Measurements from ENCODE around the gene EP400. TPM values are rescaled to one million over a fixed set of nuclear protein-coding genes. Genes with fewer than 3 reads are reported as not detected.

EP400 gene
- total and polyA plus RNA-seq, 2 of the 8 experiments (the other 6 are each of a cell fraction or from before 2014, with no cell fraction given), result 13.1 to 69.7 TPM

DNA sequence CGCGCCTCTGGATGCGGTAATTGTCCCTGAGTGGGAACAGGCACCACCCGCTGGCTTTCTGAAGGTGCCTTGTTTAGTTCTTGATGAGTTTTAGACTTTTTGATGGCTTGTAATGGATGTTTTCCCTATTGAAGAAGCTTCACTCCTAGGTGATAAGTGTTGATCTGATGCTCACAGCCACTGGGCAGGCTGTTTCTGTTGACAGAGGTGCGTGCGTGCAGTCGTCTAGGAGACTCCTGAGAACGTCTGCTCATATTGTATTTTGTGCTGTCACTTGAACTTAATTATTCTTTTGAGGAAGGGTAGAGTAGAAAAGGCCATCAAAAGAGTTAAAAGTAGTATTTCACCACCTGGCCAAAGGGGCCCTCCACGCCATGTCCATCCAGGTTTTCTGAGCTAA lies 70.5 kb downstream of the EP400 start (continued):
- TF ChIP-seq, protein P1, sequence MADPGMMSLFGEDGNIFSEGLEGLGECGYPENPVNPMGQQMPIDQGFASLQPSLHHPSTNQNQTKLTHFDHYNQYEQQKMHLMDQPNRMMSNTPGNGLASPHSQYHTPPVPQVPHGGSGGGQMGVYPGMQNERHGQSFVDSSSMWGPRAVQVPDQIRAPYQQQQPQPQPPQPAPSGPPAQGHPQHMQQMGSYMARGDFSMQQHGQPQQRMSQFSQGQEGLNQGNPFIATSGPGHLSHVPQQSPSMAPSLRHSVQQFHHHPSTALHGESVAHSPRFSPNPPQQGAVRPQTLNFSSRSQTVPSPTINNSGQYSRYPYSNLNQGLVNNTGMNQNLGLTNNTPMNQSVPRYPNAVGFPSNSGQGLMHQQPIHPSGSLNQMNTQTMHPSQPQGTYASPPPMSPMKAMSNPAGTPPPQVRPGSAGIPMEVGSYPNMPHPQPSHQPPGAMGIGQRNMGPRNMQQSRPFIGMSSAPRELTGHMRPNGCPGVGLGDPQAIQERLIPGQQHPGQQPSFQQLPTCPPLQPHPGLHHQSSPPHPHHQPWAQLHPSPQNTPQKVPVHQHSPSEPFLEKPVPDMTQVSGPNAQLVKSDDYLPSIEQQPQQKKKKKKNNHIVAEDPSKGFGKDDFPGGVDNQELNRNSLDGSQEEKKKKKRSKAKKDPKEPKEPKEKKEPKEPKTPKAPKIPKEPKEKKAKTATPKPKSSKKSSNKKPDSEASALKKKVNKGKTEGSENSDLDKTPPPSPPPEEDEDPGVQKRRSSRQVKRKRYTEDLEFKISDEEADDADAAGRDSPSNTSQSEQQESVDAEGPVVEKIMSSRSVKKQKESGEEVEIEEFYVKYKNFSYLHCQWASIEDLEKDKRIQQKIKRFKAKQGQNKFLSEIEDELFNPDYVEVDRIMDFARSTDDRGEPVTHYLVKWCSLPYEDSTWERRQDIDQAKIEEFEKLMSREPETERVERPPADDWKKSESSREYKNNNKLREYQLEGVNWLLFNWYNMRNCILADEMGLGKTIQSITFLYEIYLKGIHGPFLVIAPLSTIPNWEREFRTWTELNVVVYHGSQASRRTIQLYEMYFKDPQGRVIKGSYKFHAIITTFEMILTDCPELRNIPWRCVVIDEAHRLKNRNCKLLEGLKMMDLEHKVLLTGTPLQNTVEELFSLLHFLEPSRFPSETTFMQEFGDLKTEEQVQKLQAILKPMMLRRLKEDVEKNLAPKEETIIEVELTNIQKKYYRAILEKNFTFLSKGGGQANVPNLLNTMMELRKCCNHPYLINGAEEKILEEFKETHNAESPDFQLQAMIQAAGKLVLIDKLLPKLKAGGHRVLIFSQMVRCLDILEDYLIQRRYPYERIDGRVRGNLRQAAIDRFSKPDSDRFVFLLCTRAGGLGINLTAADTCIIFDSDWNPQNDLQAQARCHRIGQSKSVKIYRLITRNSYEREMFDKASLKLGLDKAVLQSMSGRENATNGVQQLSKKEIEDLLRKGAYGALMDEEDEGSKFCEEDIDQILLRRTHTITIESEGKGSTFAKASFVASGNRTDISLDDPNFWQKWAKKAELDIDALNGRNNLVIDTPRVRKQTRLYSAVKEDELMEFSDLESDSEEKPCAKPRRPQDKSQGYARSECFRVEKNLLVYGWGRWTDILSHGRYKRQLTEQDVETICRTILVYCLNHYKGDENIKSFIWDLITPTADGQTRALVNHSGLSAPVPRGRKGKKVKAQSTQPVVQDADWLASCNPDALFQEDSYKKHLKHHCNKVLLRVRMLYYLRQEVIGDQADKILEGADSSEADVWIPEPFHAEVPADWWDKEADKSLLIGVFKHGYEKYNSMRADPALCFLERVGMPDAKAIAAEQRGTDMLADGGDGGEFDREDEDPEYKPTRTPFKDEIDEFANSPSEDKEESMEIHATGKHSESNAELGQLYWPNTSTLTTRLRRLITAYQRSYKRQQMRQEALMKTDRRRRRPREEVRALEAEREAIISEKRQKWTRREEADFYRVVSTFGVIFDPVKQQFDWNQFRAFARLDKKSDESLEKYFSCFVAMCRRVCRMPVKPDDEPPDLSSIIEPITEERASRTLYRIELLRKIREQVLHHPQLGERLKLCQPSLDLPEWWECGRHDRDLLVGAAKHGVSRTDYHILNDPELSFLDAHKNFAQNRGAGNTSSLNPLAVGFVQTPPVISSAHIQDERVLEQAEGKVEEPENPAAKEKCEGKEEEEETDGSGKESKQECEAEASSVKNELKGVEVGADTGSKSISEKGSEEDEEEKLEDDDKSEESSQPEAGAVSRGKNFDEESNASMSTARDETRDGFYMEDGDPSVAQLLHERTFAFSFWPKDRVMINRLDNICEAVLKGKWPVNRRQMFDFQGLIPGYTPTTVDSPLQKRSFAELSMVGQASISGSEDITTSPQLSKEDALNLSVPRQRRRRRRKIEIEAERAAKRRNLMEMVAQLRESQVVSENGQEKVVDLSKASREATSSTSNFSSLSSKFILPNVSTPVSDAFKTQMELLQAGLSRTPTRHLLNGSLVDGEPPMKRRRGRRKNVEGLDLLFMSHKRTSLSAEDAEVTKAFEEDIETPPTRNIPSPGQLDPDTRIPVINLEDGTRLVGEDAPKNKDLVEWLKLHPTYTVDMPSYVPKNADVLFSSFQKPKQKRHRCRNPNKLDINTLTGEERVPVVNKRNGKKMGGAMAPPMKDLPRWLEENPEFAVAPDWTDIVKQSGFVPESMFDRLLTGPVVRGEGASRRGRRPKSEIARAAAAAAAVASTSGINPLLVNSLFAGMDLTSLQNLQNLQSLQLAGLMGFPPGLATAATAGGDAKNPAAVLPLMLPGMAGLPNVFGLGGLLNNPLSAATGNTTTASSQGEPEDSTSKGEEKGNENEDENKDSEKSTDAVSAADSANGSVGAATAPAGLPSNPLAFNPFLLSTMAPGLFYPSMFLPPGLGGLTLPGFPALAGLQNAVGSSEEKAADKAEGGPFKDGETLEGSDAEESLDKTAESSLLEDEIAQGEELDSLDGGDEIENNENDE (IDR thresholded peaks at IDR 0.05; ENCODE audit: insufficient replicate concordance, low read length), result no peak
- no peak for TF ChIP-seq SP4 (IDR thresholded peaks at IDR 0.05; ENCODE audit: low read length)
- TF ChIP-seq SUZ12 (IDR thresholded peaks at IDR 0.05; ENCODE audit: low read length), result no peak
- no peak for TF ChIP-seq RAD21 (IDR thresholded peaks at IDR 0.05 in 1 of 2, conservative IDR thresholded peaks at IDR 0.05 in 1 of 2; ENCODE audit: low read depth in 2 of 2, low read length in 2 of 2)
- TF ChIP-seq MAFK (IDR thresholded peaks at IDR 0.05; ENCODE audit: low read depth, low read length), result no peak

All from H1 (cell line).